Activated T-helper 1 cell treated with Interleukin-2 at 50 U/mL for 16 hours (primary cell): ENCODE data around the gene POLR2J.

ENCODE experiments used
- DNase-seq: peaks from one replicate; pipeline ENCODE4 v3.0.0-alpha.2; 2020; ENCODE audit warnings: low read depth

The POLR2J gene

DNA sequence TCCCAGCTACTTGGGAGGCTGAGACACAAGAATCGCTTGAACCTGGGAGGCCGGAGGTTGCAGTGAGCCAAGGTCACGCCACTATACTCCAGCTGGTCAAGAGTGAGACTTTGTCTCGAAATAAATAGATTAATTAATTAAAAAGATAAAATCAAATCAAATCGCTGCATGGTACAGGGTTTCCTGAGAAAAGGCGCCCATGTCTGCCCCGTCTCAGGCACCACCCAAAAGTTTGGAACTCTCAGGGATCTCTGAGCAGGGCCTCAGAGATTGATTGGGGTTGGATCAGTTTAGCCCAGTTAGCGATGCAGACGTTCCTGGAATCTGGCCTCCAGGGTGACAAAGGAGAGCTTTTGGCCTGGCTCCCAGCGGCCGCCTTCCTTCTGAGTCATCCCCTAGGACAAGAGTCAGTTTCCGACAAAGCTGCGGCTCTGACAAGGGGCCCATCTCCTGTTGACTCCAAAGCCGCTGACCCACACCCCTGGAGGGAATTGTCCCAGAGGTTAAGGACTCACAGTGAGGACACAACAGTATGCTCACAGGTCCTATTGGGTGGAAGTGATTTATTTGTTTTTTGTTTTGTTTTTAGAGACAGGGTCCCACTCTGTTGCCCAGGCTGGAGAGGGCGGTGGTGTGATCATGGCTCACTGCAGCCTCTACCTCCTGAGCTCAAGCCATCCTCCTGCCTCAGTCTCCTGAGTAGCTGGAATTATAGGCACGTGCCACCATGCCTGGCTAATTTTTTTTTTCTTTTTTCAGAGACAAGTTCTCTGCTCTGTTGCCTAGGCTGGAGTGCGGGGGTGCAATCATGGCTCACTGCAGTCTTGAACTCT lies 38.5 kb downstream of the POLR2J start:
- no peak for DNase-seq

- no peak for DNase-seq
These were observed 42.6 kb downstream of the POLR2J start for GRCh38 chr7:102436118-102436517.

DNA sequence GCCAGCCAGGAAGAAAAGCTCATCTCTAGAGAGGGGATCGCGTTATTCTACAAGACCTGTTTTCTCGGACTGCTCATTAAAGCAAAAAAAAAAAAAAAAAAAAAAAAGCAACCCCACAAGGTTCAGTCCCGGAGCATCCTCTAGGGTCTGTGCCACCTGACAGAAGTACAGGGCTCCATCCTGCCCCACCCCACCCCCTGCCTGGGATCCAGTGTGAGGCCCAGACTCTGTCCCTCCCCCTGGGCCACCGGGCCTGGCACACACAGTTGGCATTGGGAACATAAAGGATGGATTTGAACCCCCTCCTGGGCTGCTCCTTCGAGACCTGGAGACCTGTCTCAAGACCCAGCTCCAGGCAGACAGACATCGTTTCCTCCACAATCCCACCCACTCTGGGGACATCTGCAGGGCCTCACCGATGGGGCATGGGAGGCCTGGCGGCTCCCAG lies 44.7 kb downstream of the POLR2J start:
- DNase-seq, result no peak

GRCh38 chr7:102433219-102434038 lies 45.3 kb downstream of the POLR2J start, which contains the start of gene ORAI2:
Gene ORAI2, plus strand, starts transcription at chr7:102433575. Its CDS starts 5,382 bp downstream, at chr7:102438957.
- peak; percentile 86 for DNase-seq

- DNase-seq, result no peak
These were observed 46.1 kb downstream of the POLR2J start for GRCh38 chr7:102432442-102433218.

DNA sequence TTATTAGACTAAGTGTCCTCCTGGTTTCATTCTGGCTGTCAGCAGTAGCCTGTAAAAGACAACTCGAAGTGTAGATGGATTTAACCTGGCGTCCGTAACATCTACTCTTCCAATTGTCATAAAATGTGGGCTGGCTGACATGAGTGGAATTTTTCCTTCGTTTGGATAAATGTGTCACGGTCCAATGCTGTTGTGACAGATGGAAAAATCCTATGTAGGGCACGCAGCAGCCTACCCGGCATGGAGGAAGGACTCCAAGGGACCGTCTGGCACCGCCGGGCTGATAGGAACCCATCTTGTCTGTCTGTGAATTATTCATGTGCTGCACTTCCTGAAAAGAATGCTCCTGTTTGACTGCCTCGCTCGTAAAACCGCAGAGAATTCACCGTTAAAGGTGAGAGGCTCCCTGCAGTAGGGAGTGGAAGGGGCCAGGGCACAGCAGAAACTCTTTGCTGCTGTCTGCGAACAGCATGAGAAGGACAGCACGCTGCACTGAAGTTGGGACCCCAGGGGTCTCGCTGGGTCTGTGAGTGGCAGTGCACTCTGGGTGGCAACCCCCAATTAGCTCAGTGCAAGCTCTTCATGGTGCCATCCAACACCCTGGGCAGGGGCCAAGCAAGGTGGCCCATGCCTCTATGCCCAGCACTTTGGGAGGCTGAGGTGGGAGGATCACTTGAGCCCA lies 47.0 kb downstream of the POLR2J start:
- DNase-seq, result peak; percentile 44

DNA sequence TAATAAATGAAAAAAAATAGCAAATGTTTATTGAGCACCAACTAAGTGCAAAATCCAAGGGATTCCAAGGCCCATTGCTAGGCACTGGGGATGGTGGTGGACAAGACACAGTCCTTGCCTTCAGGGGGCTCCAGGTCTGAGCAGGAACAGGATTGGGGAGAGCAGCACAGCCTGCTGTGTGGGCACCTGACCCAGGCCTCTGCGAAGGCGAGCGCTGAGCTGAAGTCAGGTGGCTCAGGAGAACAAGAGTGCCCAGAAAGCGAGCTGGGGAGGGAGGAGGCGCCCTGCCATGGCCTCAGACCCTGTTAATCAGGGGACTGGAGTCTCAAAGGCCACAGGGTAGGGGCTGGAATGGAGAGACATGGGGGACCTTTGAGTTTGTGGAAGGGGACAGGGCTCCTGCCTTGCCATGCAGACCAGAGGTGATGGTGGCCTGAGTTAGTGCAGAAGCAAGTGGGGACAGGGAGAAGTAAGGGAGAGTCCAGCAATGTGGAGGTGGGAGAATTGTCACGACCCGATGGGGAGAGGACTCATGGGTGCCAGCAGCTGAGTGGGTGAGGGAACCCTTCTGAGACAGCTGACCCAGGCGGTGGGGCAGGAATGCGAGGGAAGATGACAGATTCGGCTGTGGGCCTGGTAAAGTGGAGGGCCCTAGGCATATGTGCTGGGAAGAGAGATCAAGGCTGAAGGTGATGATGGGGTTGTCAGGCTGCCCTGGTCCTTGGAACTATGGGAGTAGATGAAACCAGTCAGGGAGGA lies 49.4 kb downstream of the POLR2J start:
- no peak for DNase-seq

DNA sequence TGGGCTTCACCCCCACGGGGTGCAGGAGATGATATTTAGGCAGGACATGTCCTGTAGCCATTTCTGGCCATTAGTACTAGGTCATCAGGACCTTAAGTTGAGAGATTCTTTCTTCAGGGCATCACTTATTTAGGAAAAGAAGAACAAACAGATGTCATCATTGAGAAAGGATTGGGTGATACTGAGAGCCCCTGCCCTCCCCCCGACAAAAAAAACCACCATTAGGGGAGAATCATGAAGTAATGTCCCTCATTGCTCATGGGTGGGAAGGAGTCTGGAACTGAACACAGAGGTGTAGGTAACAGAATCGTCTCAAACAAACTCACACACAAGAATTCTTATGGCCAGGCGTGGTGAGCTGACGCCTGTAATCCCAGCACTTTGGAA lies 51.7 kb downstream of the POLR2J start:
- DNase-seq, result no peak

GRCh38 chr7:102426268-102427018 lies 52.3 kb downstream of the POLR2J start:
- DNase-seq, result peak; percentile 41

DNA sequence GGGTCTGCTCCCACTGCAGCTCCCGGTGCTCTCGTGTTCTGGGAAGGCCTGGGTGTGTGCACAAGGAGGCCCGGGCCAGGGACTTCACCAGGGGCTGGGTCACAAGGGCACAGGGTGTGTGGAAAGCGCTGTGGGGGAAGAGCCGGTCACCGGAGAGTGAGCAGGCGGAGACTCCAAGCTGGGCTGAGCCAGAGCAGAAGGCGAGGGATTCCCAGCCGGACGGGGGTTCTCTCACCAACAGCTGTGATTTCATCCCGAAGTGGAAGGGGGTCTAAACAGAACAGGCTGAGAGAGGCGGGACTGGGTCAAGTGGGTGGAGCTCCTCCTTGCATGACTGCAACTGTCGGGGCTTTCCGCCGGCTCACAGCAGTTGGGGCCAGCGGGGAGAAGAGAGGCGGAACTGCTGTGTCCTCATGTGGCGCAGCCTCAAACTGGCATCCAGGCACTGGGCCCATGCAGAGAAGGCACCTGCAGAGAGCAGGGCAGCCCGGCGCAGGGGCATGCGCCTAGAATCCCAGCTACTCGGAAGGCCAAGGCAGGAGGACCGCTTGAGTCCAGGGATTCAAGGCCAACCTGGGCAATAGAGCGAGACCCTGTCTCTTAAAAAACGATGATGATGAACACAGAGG lies 53.0 kb downstream of the POLR2J start:
- DNase-seq, result peak; percentile 67

DNA sequence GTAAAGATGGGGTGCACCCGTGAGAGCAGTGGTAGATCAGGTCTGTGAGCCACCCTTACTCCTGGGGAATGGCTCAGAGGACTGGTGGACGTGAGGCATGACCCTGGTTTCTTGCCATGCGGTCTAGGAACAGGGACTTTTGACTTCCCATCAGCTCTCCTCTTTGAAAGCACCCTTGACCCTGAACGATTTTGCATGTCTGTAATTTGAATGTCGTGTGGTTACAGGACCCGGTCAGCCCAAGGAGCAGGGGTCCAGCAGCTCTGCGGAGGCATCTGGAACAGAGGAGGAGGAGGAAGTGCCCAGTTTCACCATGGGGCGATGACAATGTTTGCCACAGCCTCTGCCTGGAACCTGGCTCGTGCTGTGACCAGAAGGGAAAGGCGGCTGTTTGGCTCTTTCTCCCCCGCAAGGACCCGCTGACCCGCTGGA lies 53.9 kb downstream of the POLR2J start:
- DNase-seq, result no peak

DNA sequence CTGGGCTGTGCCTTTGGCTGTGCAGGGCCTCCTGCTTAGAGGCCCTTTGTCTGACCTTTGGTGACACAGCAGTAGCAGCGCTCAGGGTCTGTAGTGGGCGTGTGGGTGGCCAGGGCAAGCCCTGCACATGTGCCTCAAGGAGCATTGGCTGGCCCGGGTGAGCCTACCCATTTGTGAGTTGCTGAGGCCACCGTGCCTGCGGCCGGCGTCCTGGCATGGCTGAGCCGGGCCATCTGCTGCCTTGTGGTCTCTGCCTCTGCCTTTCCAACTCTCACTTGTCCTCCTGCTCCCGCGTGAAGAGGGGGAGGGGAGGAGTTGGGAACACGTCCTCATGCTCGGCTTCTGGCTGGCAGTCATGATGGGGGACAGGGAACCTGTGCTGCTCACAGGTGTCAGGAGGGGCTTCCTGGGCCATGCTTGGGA lies 54.6 kb downstream of the POLR2J start:
- DNase-seq, result no peak
